ENCODE data around the gene KMT2E. TPM values are rescaled to one million over a fixed set of nuclear protein-coding genes. Genes with fewer than 3 reads are reported as not detected.

Gene KMT2E
- total and polyA plus RNA-seq, 11 donors: 17.0 to 59.5 (median 44.3) TPM

DNA sequence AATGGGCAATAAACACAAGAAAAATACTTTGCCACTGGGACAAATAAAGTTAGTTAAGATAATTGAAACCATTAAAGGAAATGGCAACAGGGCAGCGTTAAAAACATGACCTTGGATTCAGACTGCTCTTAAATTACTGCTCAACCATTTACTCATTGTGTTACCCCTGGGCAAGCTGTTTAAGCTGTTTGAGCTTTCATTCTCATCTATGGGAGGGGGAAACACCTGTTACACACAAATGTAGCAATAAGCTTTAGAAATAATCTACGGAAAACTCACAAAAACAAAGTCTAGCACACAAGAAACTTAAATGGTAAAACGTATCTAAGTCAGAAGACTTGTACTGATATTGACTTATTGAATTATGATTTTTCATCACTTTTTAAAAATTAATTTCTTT lies 137.1 kb downstream of the KMT2E start:
- WGBS, 4 donors: 78 to 97% (median 95%) methylated on average over 3 of the region's 3 CpGs
- intact Hi-C loops (cut with DNase I): loop anchor here (5.0 to 10.0 kb wide), 7 partner anchors 114 to 284 kb away; partner anchors contain the start of gene SRPK2 (in 1 of the 10)
- H3K4me1 ChIP-seq: peaks cover 0 to 23% (median 7%) of the 10 kb centered on the region in 12 donors
- TF ChIP-seq POLR2A (IDR thresholded peaks at IDR 0.05): no peak
- TF ChIP-seq, protein P1, sequence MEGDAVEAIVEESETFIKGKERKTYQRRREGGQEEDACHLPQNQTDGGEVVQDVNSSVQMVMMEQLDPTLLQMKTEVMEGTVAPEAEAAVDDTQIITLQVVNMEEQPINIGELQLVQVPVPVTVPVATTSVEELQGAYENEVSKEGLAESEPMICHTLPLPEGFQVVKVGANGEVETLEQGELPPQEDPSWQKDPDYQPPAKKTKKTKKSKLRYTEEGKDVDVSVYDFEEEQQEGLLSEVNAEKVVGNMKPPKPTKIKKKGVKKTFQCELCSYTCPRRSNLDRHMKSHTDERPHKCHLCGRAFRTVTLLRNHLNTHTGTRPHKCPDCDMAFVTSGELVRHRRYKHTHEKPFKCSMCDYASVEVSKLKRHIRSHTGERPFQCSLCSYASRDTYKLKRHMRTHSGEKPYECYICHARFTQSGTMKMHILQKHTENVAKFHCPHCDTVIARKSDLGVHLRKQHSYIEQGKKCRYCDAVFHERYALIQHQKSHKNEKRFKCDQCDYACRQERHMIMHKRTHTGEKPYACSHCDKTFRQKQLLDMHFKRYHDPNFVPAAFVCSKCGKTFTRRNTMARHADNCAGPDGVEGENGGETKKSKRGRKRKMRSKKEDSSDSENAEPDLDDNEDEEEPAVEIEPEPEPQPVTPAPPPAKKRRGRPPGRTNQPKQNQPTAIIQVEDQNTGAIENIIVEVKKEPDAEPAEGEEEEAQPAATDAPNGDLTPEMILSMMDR (IDR thresholded peaks at IDR 0.05): no peak
- H3K9me3 ChIP-seq: no peaks in the 10 kb centered on the region
- ATAC-seq: no peak
- no peak for DNase-seq
- H3K27ac ChIP-seq: no peak overlapping the region
- H3K27me3 ChIP-seq: no peaks in the 10 kb centered on the region
- H3K4me3 ChIP-seq: no peak overlapping the region
- H3K36me3 ChIP-seq: peaks cover 0 to 7% (median 0%) of the 10 kb centered on the region in 9 donors

DNA sequence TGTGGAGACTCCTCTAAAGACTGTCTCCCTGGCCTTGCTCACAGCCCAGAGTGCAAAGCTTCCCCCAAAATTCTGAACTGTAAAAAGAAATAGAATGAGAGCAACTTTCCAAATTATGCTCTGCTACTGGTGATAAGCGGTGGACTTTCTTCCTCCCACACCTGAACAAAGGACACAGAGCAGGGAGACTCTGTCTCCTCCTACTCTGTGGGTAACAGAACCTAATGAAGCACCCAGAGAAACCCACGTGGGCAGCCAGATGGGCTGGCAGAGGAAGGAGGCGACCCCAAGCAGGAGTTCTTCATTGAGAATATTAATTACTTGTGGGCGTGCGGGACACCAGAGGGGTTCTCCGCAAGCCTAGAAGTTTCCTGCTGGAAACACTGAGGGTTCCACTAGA lies 139.5 kb downstream of the KMT2E start:
- Histone ChIP-seq H3K4me3 (no peak overlapping the region), H3K4me1 (peaks cover 0 to 23% (median 7%) of the 10 kb centered on the region in 12 donors), H3K36me3 (peaks cover 0 to 13% (median 0%) of the 10 kb centered on the region in 9 donors), H3K27me3 (no peaks in the 10 kb centered on the region), H3K27ac (peak overlapping the region in 1 of 12 donors; percentile 9), H3K9me3 (no peaks in the 10 kb centered on the region)
- intact Hi-C loops (cut with DNase I): loop anchor here (2.0 to 10.0 kb wide), 8 partner anchors 111 to 281 kb away; partner anchors contain the start of gene SRPK2 (in 1 of the 10)
- ATAC-seq: no peak
- no peak for TF ChIP-seq POLR2A (IDR thresholded peaks at IDR 0.05)
- TF ChIP-seq, protein P1 (IDR thresholded peaks at IDR 0.05): no peak
- WGBS, 4 donors: 85 to 91% (median 88%) methylated on average over 6 of the region's 6 CpGs
- DNase-seq: no peak

DNA sequence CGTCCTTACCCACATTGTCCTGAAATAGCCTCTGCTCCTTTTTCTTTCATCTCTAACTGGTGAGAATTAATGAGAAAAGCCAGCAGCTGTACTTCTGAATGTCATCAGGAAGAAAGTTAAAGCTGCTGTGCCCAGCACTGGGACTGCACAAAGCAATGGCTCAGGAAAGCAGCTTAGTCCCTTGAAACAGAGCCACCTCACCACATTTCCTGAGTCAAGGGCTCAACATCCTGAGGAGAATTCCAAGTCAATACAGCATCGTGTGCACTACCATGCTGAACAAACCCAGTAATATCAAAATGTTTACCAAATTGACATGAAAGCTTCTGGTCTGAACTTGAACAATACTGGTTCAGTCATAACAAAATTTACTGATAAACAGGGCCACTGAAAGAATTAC lies 140.1 kb downstream of the KMT2E start:
- DNase-seq (no peak), ATAC-seq (peak in 1 of 4 donors; percentile 53)
- H3K36me3 ChIP-seq: peaks cover 0 to 13% (median 0%) of the 10 kb centered on the region in 9 donors
- H3K9me3 ChIP-seq: no peaks in the 10 kb centered on the region
- intact Hi-C loops (cut with DNase I): loop anchor here (2.0 to 10.0 kb wide), 8 partner anchors 111 to 281 kb away; partner anchors contain the start of gene SRPK2 (in 1 of the 10)
- no peak overlapping the region for H3K4me3 ChIP-seq
- TF ChIP-seq, protein P1 (IDR thresholded peaks at IDR 0.05): no peak
- no peak for TF ChIP-seq POLR2A (IDR thresholded peaks at IDR 0.05)
- peak overlapping the region in 1 of 12 donors; percentile 9 for H3K27ac ChIP-seq
- H3K27me3 ChIP-seq: no peaks in the 10 kb centered on the region
- WGBS, 4 donors: 28 to 45% (median 37%) methylated on average over 2 of the region's 2 CpGs
- H3K4me1 ChIP-seq: peaks cover 0 to 23% (median 7%) of the 10 kb centered on the region in 12 donors

DNA sequence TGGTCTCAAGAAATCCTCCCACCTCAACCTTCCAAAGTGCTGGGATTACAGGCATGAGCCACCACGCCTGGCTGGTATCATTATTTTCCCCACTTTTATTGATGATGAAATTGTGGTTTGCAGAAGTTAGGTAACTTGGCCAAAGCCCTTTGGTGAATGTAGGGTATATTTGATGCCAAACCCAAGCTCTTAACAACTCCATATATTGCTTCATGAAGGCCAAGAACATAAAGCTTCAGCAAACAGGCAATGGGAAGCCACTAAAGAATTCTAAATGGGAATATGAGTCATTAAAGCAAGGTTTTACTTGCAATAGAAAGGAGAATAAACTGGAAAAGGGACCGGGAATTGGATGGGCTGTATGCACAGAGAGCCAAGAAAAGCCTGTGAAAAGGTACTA lies 142.7 kb downstream of the KMT2E start:
- Histone ChIP-seq H3K27ac (no peak overlapping the region), H3K4me1 (peaks cover 0 to 19% (median 7%) of the 10 kb centered on the region in 12 donors), H3K36me3 (peaks cover 0 to 24% (median 13%) of the 10 kb centered on the region in 9 donors), H3K27me3 (no peaks in the 10 kb centered on the region), H3K9me3 (no peaks in the 10 kb centered on the region), H3K4me3 (no peak overlapping the region)
- intact Hi-C loops (cut with DNase I): loop anchor here in 8 of 10 donors (5.0 to 10.0 kb wide), 7 partner anchors 108 to 331 kb away; partner anchors contain the start of gene SRPK2 (in 1 of the 8)
- DNase-seq (no peak), ATAC-seq (no peak)
- TF ChIP-seq POLR2A (IDR thresholded peaks at IDR 0.05): no peak
- TF ChIP-seq, protein P1 (IDR thresholded peaks at IDR 0.05): no peak
- 91 to 99% (median 95%) methylated on average over 2 of the region's 2 CpGs for WGBS, 4 donors
